GM23338 (cell line): Measurements from ENCODE around the gene RNF151.

ENCODE experiments used
- EZH2phosphoT487 ChIP-seq: fragments of 200-600 bp; sonication (generic); IDR thresholded peaks from one replicate; pipeline ENCODE4 v1.8.1; 2018; ENCODE audit warnings: antibody characterized with exemption; ENCODE audit not compliant: unreplicated experiment
- JUNB ChIP-seq: IDR thresholded peaks from one replicate; pipeline ENCODE4 v1.6.1; 2016; ENCODE audit warnings: antibody characterized with exemption; ENCODE audit not compliant: unreplicated experiment
- TF ChIP-seq, protein P1 (sequence below), 2 experiments: fragments of 200-600 bp in 1 of 2; sonication (generic) in 1 of 2; conservative IDR thresholded peaks; 2 replicates each; pipeline versions ENCODE4 v1.5.1 to v1.6.1; 2016 to 2017; ENCODE audit warnings: antibody characterized with exemption in 2 of 2, low read depth in 2 of 2, mild to moderate bottlenecking in 2 of 2, moderate library complexity in 1 of 2

DNA sequence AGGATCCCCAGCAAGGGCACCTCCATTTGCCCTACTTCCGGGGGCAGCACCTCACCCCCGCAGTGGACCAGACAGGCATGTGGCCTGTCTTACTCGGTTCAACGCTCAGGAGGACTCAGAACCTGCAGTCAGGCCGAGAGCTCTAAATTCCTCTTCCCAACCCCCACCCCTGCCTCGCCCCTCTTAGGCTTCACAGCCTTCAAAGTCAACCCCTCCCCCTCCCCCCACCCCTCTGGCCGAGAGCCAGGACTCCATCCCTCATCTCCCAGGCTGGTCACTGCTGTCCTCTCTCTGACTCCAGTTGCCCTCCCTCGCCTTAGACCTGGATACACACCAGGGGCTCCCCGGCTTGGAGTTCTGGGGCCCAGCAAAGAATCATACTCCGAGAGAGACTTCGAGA is 40.4 kb upstream of the RNF151 start:
- TF ChIP-seq EZH2phosphoT487 (no peak), JUNB (no peak)
- TF ChIP-seq, protein P1, sequence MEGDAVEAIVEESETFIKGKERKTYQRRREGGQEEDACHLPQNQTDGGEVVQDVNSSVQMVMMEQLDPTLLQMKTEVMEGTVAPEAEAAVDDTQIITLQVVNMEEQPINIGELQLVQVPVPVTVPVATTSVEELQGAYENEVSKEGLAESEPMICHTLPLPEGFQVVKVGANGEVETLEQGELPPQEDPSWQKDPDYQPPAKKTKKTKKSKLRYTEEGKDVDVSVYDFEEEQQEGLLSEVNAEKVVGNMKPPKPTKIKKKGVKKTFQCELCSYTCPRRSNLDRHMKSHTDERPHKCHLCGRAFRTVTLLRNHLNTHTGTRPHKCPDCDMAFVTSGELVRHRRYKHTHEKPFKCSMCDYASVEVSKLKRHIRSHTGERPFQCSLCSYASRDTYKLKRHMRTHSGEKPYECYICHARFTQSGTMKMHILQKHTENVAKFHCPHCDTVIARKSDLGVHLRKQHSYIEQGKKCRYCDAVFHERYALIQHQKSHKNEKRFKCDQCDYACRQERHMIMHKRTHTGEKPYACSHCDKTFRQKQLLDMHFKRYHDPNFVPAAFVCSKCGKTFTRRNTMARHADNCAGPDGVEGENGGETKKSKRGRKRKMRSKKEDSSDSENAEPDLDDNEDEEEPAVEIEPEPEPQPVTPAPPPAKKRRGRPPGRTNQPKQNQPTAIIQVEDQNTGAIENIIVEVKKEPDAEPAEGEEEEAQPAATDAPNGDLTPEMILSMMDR (conservative IDR thresholded peaks at IDR 0.05; ENCODE audit: low read depth in 2 of 2) = no peak
